ENCODE data around the gene IP6K3. TPM values are rescaled to one million over a fixed set of nuclear protein-coding genes. Genes with fewer than 3 reads are reported as not detected.
A peak's percentile ranks its signal among the peaks of the same experiment; 100 is the strongest.

IP6K3 gene
- total RNA-seq, 1 experiment from 2014 or later = not detected

- H3K4me1 ChIP-seq (ENCODE audit: insufficient read depth, low read length, poor library complexity, severe bottlenecking) = peaks cover 64% of the 10 kb centered on the region
- peaks cover 36% of the 10 kb centered on the region for H3K36me3 ChIP-seq (ENCODE audit: insufficient read depth, low read length, poor library complexity, severe bottlenecking)
- DNase-seq (ENCODE audit: low spot score) = no peak
- no peaks in the 10 kb centered on the region for H3K27me3 ChIP-seq (replicated peaks; ENCODE audit: insufficient read depth, low read depth, low read length, poor library complexity)
- no TSS peak for BruUV-seq (replicated peaks)
- no peaks in the 10 kb centered on the region for H3K9me3 ChIP-seq (ENCODE audit: low read depth, low read length, poor library complexity, severe bottlenecking)
- H3K27ac ChIP-seq (ENCODE audit: low read depth, low read length, poor library complexity, severe bottlenecking) = peak overlapping the region; percentile 89
- H3K4me3 ChIP-seq (ENCODE audit: low read depth, low read length, poor library complexity, severe bottlenecking) = no peak overlapping the region
- TF ChIP-seq EZH2 (IDR thresholded peaks at IDR 0.05; ENCODE audit: borderline replicate concordance, low read depth, low read length, poor library complexity, severe bottlenecking) (no peak), CTCF (conservative IDR thresholded peaks at IDR 0.05; ENCODE audit: low read depth, low read length) (no peak)
- ChIA-PET POLR2A (ENCODE audit: low non-redundant PET) (no interaction called here), CTCF (no interaction called here)
- intact Hi-C loops (cut with micrococcal nuclease; ENCODE audit: unreplicated experiment) = no loop called here
Observed at GRCh38 chr6:33698494-33698893, 48.2 kb downstream of the IP6K3 start.

GRCh38 chr6:33697845-33698244 is 48.9 kb downstream of the IP6K3 start:
- no peaks in the 10 kb centered on the region for H3K9me3 ChIP-seq (ENCODE audit: low read depth, low read length, poor library complexity, severe bottlenecking)
- TF ChIP-seq CTCF (conservative IDR thresholded peaks at IDR 0.05; ENCODE audit: low read depth, low read length) (no peak), EZH2 (IDR thresholded peaks at IDR 0.05; ENCODE audit: borderline replicate concordance, low read depth, low read length, poor library complexity, severe bottlenecking) (no peak)
- ChIA-PET POLR2A (ENCODE audit: low non-redundant PET) (no interaction called here), CTCF (interaction anchor here (0.5 to 1.0 kb wide), 2 partner anchors 13 to 500 kb away, joined by 5 to 6 read pairs; partner anchors contain the start of gene UQCC2)
- intact Hi-C loops (cut with micrococcal nuclease; ENCODE audit: unreplicated experiment) = loop anchor here (2.0 kb wide), 1 partner anchor 77 kb away; the partner anchor contains the start of gene ITPR3
- peaks cover 64% of the 10 kb centered on the region for H3K4me1 ChIP-seq (ENCODE audit: insufficient read depth, low read length, poor library complexity, severe bottlenecking)
- H3K36me3 ChIP-seq (ENCODE audit: insufficient read depth, low read length, poor library complexity, severe bottlenecking) = peaks cover 43% of the 10 kb centered on the region
- H3K27me3 ChIP-seq (replicated peaks; ENCODE audit: insufficient read depth, low read depth, low read length, poor library complexity) = no peaks in the 10 kb centered on the region
- H3K27ac ChIP-seq (ENCODE audit: low read depth, low read length, poor library complexity, severe bottlenecking) = peak overlapping the region; percentile 89
- no peak overlapping the region for H3K4me3 ChIP-seq (ENCODE audit: low read depth, low read length, poor library complexity, severe bottlenecking)
- no TSS peak for BruUV-seq (replicated peaks)
- DNase-seq (ENCODE audit: low spot score) = no peak

GRCh38 chr6:33696548-33697518 is 49.9 kb downstream of the IP6K3 start:
- peaks cover 53% of the 10 kb centered on the region for H3K36me3 ChIP-seq (ENCODE audit: insufficient read depth, low read length, poor library complexity, severe bottlenecking)
- POLR2A ChIA-PET (ENCODE audit: low non-redundant PET) = no interaction called here

More at GRCh38 chr6:33696548-33697518, 49.9 kb downstream of the IP6K3 start:
- Histone ChIP-seq H3K9me3 (ENCODE audit: low read depth, low read length, poor library complexity, severe bottlenecking) (no peaks in the 10 kb centered on the region), H3K27me3 (replicated peaks; ENCODE audit: insufficient read depth, low read depth, low read length, poor library complexity) (no peaks in the 10 kb centered on the region), H3K4me1 (ENCODE audit: insufficient read depth, low read length, poor library complexity, severe bottlenecking) (peaks cover 64% of the 10 kb centered on the region), H3K27ac (ENCODE audit: low read depth, low read length, poor library complexity, severe bottlenecking) (peak overlapping the region; percentile 89), H3K4me3 (ENCODE audit: low read depth, low read length, poor library complexity, severe bottlenecking) (no peak overlapping the region)
- intact Hi-C loops (cut with micrococcal nuclease; ENCODE audit: unreplicated experiment) = loop anchor here (2.0 kb wide), 1 partner anchor 76 kb away; the partner anchor contains the start of gene ITPR3
- no TSS peak for BruUV-seq (replicated peaks)
- CTCF ChIA-PET = interaction anchor here (0.5 to 1.0 kb wide), 2 partner anchors 14 to 467 kb away, joined by 4 to 5 read pairs; partner anchors contain the start of gene UQCC2
- TF ChIP-seq CTCF (conservative IDR thresholded peaks at IDR 0.05; ENCODE audit: low read depth, low read length) (no peak), EZH2 (IDR thresholded peaks at IDR 0.05; ENCODE audit: borderline replicate concordance, low read depth, low read length, poor library complexity, severe bottlenecking) (no peak)
- DNase-seq (ENCODE audit: low spot score) = peak; percentile 94
